HepG2 (cell line): ENCODE measurements around the gene RHOT2. TPM values are rescaled to one million over a fixed set of nuclear protein-coding genes. Genes with fewer than 3 reads are reported as not detected.

Experiments used
- CHD4 ChIP-seq: fragments of 200-600 bp; sonication (generic); IDR thresholded peaks from 2 replicates; pipeline ENCODE4 v1.7.0; 2017; ENCODE audit warnings: mild to moderate bottlenecking, low read length, borderline replicate concordance
- ETV6 ChIP-seq: sonication (generic); formaldehyde crosslinking; conservative IDR thresholded peaks from 2 replicates; pipeline ENCODE4 v1.4.0; 2020; ENCODE audit warnings: missing genetic modification reagents
- GABPA ChIP-seq, 2 experiments: IDR thresholded peaks; 2 replicates each; pipeline ENCODE4 v1.6.1; 2011 to 2016; ENCODE audit warnings: low read depth in 2 of 2, low read length in 1 of 2, missing biosample characterization in 1 of 2, missing genetic modification characterization in 1 of 2
- GATAD2A ChIP-seq: IDR thresholded peaks from 2 replicates; pipeline ENCODE4 v1.6.1; 2016
- NR2F1 ChIP-seq, 2 experiments: fragments of 450-650 bp in 1 of 2; formaldehyde crosslinking in 1 of 2; IDR thresholded peaks; 2 replicates each; pipeline versions ENCODE4 v1.5.0 to v1.6.1; 2016 to 2020; ENCODE audit warnings: mild to moderate bottlenecking in 1 of 2, missing compliant biosample characterization in 1 of 2, missing genetic modification reagents in 1 of 2, moderate library complexity in 1 of 2
- SALL1 ChIP-seq: sonication (generic); formaldehyde crosslinking; IDR thresholded peaks from 2 replicates; pipeline ENCODE4 v1.8.0; 2022; ENCODE audit warnings: mild to moderate bottlenecking, missing genetic modification reagents
- ZBTB40 ChIP-seq, 2 experiments: fragments of 450-650 bp in 1 of 2; sonication (generic) in 1 of 2; formaldehyde crosslinking in 1 of 2; IDR thresholded peaks; 2 replicates each; pipeline versions ENCODE4 v1.6.1 to v1.8.0; 2016 to 2022; ENCODE audit warnings: antibody characterized with exemption in 1 of 2, mild to moderate bottlenecking in 1 of 2, missing genetic modification reagents in 1 of 2
- ZNF570 ChIP-seq: sonication (generic); formaldehyde crosslinking; IDR thresholded peaks from 2 replicates; pipeline ENCODE4 v1.4.0; 2020; ENCODE audit warnings: mild to moderate bottlenecking, missing genetic modification reagents, borderline replicate concordance
- polyA plus RNA-seq, 8 experiments: library from polyadenylated mRNA; depleted of rRNA in 3 of 8; stranded (reverse) in 7 of 8; unstranded in 1 of 8; fragments of >200 nt; fragmentation: Illumina TruSeq in 4 of 8; extraction: Trizol in 4 of 8; gene quantifications; 2 replicates each; pipeline versions ENCODE4 v1.2.1 to v1.2.3, GENCODE V29; 2011 to 2016; ENCODE audit warnings: low read depth in 4 of 8, missing spikeins in 1 of 8, mixed read lengths in 1 of 8; ENCODE audit not compliant: insufficient read depth in 1 of 8
- total RNA-seq, 5 experiments: library from RNA; depleted of rRNA; stranded (reverse); fragments of >200 nt; fragmentation: Illumina TruSeq; extraction: Trizol; gene quantifications; 2 replicates each; pipeline ENCODE4 v1.2.3, GENCODE V29; 2016; ENCODE audit warnings: low read depth in 1 of 5
- TF ChIP-seq, protein P1 (sequence below): sonication (generic); formaldehyde crosslinking; IDR thresholded peaks from 2 replicates; pipeline ENCODE4 v1.8.1; 2023; ENCODE audit warnings: missing genetic modification reagents, inconsistent platforms, borderline replicate concordance
- TF ChIP-seq, protein P2 (sequence below): sonication (generic); formaldehyde crosslinking; IDR thresholded peaks from 2 replicates; pipeline ENCODE4 v1.5.0; 2020; ENCODE audit warnings: mild to moderate bottlenecking, missing genetic modification reagents, borderline replicate concordance
- TF ChIP-seq, protein P3 (sequence below): sonication (generic); formaldehyde crosslinking; IDR thresholded peaks from 2 replicates; pipeline ENCODE4 v1.5.0; 2020; ENCODE audit warnings: missing genetic modification reagents, mild to moderate bottlenecking, borderline replicate concordance

The RHOT2 gene
- total and polyA plus RNA-seq, 2 of the 13 experiments (the other 11 are each of a cell fraction or from before 2014, with no cell fraction given): 63.6 to 76.9 TPM

DNA sequence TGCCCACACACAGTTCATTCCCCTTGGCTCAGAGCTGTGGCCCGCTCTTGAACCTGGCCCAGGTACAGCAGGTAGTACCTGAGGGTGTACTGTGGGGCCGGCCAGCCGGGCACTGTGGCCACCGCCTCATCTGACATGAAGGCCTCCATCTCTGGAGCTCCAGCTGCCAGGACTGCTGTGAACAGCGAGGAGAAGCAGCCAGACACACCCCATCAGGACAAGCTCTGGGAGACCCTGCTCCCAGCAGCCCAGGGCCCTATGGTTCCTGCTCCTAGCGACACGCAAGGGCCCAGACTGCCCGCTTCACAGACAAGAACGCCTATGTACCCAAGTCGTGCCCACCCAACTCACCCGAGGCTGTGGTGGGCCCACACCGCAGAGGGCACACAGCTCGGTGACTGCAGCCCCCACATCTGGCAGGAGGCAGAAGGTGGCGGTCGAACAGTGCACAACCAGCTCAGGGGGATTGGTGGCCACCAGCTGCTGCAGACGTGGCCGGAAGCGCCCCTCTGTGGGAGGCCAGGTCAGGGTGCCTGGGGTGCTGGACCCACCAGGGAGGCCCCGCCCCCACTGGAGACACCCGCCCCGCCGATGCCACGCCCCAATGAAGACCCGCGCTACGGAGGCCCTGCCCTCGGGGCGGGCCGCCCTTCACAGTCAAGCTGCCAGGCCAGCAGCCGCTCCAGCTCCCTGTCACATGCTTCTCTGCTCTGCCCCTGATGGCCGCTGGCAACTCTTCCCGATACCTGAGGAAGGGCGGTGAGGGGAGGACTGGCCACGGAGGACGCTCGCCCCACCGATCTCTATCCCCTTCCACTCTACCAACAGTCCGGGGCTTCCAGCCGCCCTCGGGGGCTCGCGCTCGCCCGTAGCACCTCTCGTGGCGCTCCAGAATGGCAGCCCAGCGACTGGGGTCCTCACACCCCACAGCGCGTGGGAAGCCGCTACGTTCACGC, 11.2 kb downstream of the RHOT2 start (continued):
- TF ChIP-seq NR2F1 (CRISPR knock-in tag; IDR thresholded peaks at IDR 0.05): no peak
- TF ChIP-seq GATAD2A (CRISPR knock-in tag): 0 out of 2 replicates have a peak, but pooled peaks have one; percentile 12
- no peak for TF ChIP-seq ZBTB40 (IDR thresholded peaks at IDR 0.05)
- no peak for TF ChIP-seq ZBTB40 (CRISPR knock-in tag; IDR thresholded peaks at IDR 0.05)
- 0 out of 2 replicates have a peak, but pooled peaks have one; percentile 27 for TF ChIP-seq GABPA (IDR thresholded peaks at IDR 0.05; ENCODE audit: low read depth, low read length)
- peak; percentile 80 for TF ChIP-seq GABPA (CRISPR knock-in tag; IDR thresholded peaks at IDR 0.05; ENCODE audit: low read depth)
- TF ChIP-seq, protein P1, sequence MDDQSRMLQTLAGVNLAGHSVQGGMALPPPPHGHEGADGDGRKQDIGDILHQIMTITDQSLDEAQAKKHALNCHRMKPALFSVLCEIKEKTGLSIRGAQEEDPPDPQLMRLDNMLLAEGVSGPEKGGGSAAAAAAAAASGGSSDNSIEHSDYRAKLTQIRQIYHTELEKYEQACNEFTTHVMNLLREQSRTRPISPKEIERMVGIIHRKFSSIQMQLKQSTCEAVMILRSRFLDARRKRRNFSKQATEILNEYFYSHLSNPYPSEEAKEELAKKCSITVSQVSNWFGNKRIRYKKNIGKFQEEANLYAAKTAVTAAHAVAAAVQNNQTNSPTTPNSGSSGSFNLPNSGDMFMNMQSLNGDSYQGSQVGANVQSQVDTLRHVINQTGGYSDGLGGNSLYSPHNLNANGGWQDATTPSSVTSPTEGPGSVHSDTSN (CRISPR knock-in tag): no peak
- TF ChIP-seq ETV6 (CRISPR knock-in tag): no peak
- peak; percentile 57; the same call in 1 of the 2 replicates for TF ChIP-seq CHD4
- TF ChIP-seq, protein P2, sequence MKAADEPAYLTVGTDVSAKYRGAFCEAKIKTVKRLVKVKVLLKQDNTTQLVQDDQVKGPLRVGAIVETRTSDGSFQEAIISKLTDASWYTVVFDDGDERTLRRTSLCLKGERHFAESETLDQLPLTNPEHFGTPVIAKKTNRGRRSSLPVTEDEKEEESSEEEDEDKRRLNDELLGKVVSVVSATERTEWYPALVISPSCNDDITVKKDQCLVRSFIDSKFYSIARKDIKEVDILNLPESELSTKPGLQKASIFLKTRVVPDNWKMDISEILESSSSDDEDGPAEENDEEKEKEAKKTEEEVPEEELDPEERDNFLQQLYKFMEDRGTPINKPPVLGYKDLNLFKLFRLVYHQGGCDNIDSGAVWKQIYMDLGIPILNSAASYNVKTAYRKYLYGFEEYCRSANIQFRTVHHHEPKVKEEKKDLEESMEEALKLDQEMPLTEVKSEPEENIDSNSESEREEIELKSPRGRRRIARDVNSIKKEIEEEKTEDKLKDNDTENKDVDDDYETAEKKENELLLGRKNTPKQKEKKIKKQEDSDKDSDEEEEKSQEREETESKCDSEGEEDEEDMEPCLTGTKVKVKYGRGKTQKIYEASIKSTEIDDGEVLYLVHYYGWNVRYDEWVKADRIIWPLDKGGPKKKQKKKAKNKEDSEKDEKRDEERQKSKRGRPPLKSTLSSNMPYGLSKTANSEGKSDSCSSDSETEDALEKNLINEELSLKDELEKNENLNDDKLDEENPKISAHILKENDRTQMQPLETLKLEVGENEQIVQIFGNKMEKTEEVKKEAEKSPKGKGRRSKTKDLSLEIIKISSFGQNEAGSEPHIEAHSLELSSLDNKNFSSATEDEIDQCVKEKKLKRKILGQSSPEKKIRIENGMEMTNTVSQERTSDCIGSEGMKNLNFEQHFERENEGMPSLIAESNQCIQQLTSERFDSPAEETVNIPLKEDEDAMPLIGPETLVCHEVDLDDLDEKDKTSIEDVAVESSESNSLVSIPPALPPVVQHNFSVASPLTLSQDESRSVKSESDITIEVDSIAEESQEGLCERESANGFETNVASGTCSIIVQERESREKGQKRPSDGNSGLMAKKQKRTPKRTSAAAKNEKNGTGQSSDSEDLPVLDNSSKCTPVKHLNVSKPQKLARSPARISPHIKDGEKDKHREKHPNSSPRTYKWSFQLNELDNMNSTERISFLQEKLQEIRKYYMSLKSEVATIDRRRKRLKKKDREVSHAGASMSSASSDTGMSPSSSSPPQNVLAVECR (CRISPR knock-in tag): peak; percentile 71
- peak; percentile 56; the same call in 1 of the 2 replicates for TF ChIP-seq SALL1
- TF ChIP-seq ZNF570: no peak
- TF ChIP-seq, protein P3, sequence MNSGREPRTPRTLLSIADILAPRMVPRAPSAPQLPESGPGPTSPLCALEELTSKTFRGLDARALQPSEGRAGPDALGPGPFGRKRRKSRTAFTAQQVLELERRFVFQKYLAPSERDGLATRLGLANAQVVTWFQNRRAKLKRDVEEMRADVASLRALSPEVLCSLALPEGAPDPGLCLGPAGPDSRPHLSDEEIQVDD (CRISPR knock-in tag): no peak
